NCI-H2081 treated with DMSO at 0.1 percent for 48 hours (cell line): ENCODE results near the gene IL7R.

Experiments used
- DNase-seq: peaks from one replicate; lab custom pipeline; 2025; lab: John Stamatoyannopoulos, UW

IL7R gene

GRCh38 chr5:35856765-35857351, at the start of gene IL7R:
Gene IL7R (plus strand): TSS chr5:35856891. CDS start chr5:35856978, 87 bp downstream.
- no peak for DNase-seq

- DNase-seq, result no peak
These were observed 46.1 kb upstream of the IL7R start for GRCh38 chr5:35810601-35811000.

GRCh38 chr5:35811108-35811741, 45.5 kb upstream of the IL7R start:
- DNase-seq, result no peak

GRCh38 chr5:35813521-35813920, 43.2 kb upstream of the IL7R start:
- DNase-seq, result no peak

- DNase-seq, result no peak
These were observed 41.4 kb upstream of the IL7R start for GRCh38 chr5:35815089-35815936.

- no peak for DNase-seq
These were observed 39.7 kb upstream of the IL7R start for GRCh38 chr5:35816881-35817521.

- no peak for DNase-seq
These were observed 37.7 kb upstream of the IL7R start for GRCh38 chr5:35819026-35819425.

- no peak for DNase-seq
These were observed 37.0 kb upstream of the IL7R start for GRCh38 chr5:35819668-35820067.

- DNase-seq, result no peak
These were observed 36.0 kb upstream of the IL7R start for GRCh38 chr5:35820735-35821134.

- no peak for DNase-seq
These were observed 35.2 kb upstream of the IL7R start for GRCh38 chr5:35821513-35821912.

- DNase-seq, result no peak
These were observed 34.2 kb upstream of the IL7R start for GRCh38 chr5:35822511-35822910.

GRCh38 chr5:35823347-35824098, 33.2 kb upstream of the IL7R start:
- no peak for DNase-seq

GRCh38 chr5:35826056-35826455, 30.6 kb upstream of the IL7R start:
- DNase-seq, result no peak

- no peak for DNase-seq
These were observed 30.1 kb upstream of the IL7R start for GRCh38 chr5:35826554-35826953.

GRCh38 chr5:35828082-35828598, 28.6 kb upstream of the IL7R start:
- DNase-seq, result no peak

- DNase-seq, result no peak
These were observed 26.1 kb upstream of the IL7R start for GRCh38 chr5:35830587-35830986.

GRCh38 chr5:35832762-35833161, 23.9 kb upstream of the IL7R start:
- no peak for DNase-seq

- DNase-seq, result no peak
These were observed 23.5 kb upstream of the IL7R start for GRCh38 chr5:35833224-35833623.

GRCh38 chr5:35835796-35836742, 20.6 kb upstream of the IL7R start:
- DNase-seq, result no peak

GRCh38 chr5:35838370-35839042, 18.2 kb upstream of the IL7R start:
- no peak for DNase-seq
